Suppressor macrophage treated with lipopolysaccharide for 4 hours (primary cell): Measurements from ENCODE around the gene MGAT3.

Source experiments
- DNase-seq: peaks from one replicate; pipeline ENCODE4 v3.0.0-alpha.2; 2020

Gene MGAT3

GRCh38 chr22:39473851-39474250 lies 17.0 kb downstream of the MGAT3 start:
- DNase-seq: no peak

- DNase-seq: no peak
Observed at GRCh38 chr22:39474351-39475111, 17.7 kb downstream of the MGAT3 start.

GRCh38 chr22:39475337-39475736 lies 18.5 kb downstream of the MGAT3 start:
- no peak for DNase-seq

GRCh38 chr22:39475902-39476301 lies 19.1 kb downstream of the MGAT3 start:
- DNase-seq: no peak

GRCh38 chr22:39476664-39477063 lies 19.9 kb downstream of the MGAT3 start:
- no peak for DNase-seq

GRCh38 chr22:39477542-39477941 lies 20.7 kb downstream of the MGAT3 start:
- DNase-seq: no peak

GRCh38 chr22:39478441-39478850 lies 21.6 kb downstream of the MGAT3 start:
- no peak for DNase-seq

- no peak for DNase-seq
Observed at GRCh38 chr22:39479254-39479653, 22.4 kb downstream of the MGAT3 start.

GRCh38 chr22:39480557-39480956 lies 23.7 kb downstream of the MGAT3 start:
- DNase-seq: no peak

- DNase-seq: no peak
Observed at GRCh38 chr22:39481054-39481453, 24.2 kb downstream of the MGAT3 start.

- DNase-seq: no peak
Observed at GRCh38 chr22:39481595-39481994, 24.8 kb downstream of the MGAT3 start.

GRCh38 chr22:39482768-39483167 lies 26.0 kb downstream of the MGAT3 start:
- DNase-seq: no peak

GRCh38 chr22:39486951-39487825 lies 30.4 kb downstream of the MGAT3 start:
- DNase-seq: no peak

- no peak for DNase-seq
Observed at GRCh38 chr22:39487826-39488520, 31.2 kb downstream of the MGAT3 start.

- no peak for DNase-seq
Observed at GRCh38 chr22:39488563-39489083, 31.8 kb downstream of the MGAT3 start.

- no peak for DNase-seq
Observed at GRCh38 chr22:39489094-39490068, 32.6 kb downstream of the MGAT3 start.

- DNase-seq: peak; percentile 75
Observed at GRCh38 chr22:39490135-39490798, 33.5 kb downstream of the MGAT3 start.

- DNase-seq: no peak
Observed at GRCh38 chr22:39490966-39491680, 34.3 kb downstream of the MGAT3 start.

GRCh38 chr22:39491696-39492095 lies 34.9 kb downstream of the MGAT3 start:
- DNase-seq: no peak

GRCh38 chr22:39492186-39492585 lies 35.4 kb downstream of the MGAT3 start:
- no peak for DNase-seq

GRCh38 chr22:39493759-39494158 lies 36.9 kb downstream of the MGAT3 start:
- DNase-seq: peak; percentile 31
